Stimulated activated CD4-positive, alpha-beta T cell treated with anti-CD3 and anti-CD28 coated beads, Interleukin-12 subunit alpha, Interleukin-12 subunit beta, amount 100 ng/mL, for 4 hours (primary cell): ENCODE results near the gene KCNJ3.

Source experiments
- DNase-seq: peaks from one replicate; pipeline ENCODE4 v3.0.0-alpha.2; 2020

The KCNJ3 gene, protein sequence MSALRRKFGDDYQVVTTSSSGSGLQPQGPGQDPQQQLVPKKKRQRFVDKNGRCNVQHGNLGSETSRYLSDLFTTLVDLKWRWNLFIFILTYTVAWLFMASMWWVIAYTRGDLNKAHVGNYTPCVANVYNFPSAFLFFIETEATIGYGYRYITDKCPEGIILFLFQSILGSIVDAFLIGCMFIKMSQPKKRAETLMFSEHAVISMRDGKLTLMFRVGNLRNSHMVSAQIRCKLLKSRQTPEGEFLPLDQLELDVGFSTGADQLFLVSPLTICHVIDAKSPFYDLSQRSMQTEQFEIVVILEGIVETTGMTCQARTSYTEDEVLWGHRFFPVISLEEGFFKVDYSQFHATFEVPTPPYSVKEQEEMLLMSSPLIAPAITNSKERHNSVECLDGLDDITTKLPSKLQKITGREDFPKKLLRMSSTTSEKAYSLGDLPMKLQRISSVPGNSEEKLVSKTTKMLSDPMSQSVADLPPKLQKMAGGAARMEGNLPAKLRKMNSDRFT

DNA sequence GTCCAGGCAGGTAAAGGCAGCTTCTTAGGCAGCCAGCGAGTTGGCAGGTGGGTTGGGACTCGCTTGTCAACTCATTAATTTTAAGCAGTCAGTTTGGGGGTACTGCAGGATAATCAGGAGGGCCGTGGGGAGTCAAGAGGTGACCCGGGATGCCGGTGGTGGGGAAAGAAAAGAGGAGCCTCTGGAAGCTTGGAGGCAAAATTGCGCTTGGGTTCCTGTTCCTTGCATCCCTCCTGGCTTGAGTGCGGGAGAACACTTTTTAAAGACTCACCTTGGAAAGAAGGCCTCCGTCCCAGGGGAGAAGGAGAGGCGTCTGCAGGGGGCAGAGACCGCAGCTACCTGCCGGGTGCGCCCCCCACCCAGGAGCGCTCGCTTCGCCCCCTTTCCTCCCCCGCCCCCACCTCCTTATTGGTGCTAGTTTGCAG is at the start of gene KCNJ3:
Gene KCNJ3, plus strand, starts transcription at position 400 of the 425 bp plus-strand sequence. CDS start 81 bp downstream, outside the sequence.
- no peak for DNase-seq

DNA sequence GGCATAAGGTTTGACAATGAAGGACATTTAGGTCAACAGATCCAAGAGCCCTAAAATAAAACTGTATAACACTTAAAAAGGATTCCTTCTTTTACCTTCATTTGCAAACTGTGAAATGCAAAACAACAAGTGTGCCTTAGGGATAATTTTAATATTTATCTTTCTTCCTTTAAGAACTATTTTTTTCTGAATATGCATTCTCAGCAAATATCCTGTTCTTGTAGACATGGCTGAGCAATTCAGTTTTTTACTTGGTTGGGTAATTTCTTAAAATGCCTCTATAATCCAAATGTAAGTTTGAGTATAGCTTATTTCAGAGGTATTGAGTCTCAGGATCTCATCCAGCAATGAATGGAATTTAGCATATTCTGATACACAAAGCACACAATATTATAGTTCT is 43.0 kb upstream of the KCNJ3 start:
- DNase-seq = no peak

DNA sequence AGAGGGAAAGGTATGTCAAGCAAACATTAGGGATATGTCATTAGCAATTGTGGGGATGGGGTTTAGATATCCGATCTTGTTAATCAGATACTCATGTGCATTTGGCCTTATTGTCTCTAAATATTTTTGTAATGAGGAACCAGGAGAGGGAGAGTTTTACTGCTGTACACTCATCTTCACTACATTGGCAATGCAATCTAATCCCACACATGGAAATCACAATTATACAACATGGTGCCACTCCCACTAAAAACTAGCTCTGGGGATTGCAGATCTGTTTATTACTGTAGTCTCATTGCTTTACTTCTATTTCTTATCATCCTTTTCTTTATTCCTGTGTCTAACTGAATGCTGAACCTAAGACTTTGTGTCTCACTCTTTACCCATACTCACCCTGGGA is 39.6 kb upstream of the KCNJ3 start:
- no peak for DNase-seq

DNA sequence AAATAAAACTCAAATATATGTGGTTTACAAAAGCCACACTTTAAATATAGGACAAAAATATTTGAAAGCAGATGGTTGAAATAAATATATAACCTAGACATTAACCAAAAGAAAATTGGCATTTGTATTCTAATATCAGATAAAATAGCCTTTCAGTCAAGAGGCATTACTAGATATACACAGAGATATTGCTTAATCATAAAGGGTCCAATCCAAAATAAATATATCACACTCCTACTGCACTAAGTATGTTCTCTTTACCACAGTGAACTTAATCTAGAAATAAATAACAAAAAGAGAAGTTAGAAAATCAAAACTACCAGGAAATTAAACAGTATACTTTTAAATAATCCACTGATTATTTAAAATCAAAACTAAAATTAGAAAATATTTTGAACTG is 34.2 kb upstream of the KCNJ3 start:
- no peak for DNase-seq

DNA sequence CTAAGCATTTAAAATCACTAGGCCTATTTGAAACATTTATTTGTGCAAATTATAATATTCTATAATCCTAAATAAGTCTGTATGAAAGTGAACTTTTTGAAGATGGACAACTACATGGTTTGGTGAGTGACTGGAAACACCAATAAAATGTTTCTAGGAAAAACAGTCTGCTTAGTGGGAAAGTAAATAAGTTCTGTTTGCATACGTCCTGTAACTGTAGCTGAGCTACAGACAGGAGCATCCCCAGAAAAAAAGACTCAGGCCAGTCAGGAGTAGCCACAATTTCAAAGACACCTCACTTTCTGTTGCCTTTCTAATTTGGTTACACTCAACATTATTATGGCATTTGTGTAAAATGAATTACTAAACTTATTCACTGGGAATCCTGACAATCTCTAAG is 28.4 kb upstream of the KCNJ3 start:
- no peak for DNase-seq

DNA sequence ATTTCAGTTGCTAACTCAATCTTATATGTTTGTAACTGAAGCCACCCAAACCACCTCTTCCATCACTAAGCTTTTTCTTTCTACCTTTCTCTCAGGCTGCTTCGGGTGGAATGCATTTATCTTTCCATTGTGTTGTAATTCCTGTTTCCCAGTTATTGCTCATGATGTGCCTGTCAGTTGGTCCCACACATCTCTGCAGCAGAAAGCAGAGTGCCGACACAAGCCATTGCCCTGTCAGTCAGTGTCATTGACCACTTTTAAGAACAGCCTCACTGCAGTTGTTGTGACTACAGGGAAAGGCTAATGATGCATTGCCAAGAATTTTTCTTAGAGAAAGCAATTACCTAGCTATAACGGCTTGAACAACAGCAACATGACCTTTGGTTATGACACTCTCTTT is 24.8 kb upstream of the KCNJ3 start:
- DNase-seq = no peak

DNA sequence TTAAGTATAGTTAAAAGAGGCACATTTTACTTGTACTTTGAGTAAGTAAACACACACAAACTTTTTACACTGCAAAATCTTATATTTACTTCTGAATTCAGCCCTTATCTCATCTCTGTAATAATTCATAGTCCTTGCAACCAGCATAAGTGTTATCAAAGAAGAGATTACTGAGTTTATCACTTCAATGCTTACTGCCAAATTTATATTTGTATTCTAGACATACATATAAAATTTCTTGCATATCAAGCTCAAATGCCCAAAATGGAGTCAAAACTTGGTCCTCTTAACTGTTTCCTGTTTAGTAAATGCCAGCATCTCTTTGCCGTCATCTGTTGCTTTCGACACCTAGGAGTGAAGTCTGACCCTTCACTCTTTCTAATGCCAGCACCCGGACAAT is 21.1 kb upstream of the KCNJ3 start:
- DNase-seq = no peak

DNA sequence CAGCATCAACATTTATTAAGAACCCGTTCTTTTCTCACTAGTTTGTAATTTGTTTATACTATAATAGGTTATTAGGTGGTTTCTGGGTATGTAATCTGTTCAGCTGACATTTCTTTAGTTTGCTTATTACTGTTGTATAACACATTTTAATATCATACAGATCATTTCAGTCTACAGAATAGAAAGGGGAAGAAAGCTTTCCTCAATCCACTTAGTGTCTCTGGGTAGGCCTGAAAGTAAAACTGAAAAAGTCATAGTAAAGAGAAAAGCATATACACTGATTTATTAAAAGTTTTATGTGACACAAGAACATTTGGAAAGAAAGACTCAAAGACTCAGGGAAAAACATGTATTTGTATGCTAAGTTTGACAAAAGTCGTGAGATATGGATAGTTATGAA is 16.8 kb upstream of the KCNJ3 start:
- no peak for DNase-seq

DNA sequence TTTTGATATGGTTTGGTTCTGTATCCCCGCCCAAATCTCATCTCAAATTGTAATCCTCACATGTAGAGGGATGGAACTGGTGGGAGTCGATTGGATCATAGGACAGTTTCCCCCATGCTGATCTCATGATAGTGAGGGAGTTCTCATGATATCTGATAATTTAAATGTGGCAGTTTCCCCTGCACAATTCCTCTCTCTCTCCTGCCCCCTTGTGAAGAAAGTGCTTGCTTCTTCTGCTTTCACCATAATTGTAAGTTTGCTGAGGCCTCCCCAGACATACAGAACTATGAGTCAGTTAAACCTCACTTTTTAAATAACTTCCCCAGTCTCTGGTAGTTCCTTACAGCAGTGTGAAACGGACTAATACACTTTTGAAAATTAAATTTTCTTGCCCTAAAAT is 12.3 kb upstream of the KCNJ3 start:
- no peak for DNase-seq

DNA sequence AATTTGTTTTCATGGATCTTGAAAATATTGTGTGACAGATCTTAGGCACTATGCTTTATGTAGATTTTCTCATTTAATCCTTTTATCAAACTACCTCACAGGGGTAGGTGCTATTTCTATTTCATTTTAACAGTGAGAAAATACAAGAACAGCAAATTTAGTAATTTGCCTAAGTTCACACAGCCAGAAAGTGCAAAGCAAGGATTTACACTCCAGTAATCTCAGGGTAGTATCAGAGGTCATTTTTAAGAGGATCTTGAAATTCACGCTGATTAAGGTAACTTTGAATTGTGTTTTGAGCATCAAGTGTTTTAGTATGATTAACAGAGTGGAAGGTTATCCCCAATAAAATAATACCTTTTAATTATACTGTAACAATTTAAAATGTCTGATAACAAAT is 10.1 kb upstream of the KCNJ3 start:
- DNase-seq = no peak

DNA sequence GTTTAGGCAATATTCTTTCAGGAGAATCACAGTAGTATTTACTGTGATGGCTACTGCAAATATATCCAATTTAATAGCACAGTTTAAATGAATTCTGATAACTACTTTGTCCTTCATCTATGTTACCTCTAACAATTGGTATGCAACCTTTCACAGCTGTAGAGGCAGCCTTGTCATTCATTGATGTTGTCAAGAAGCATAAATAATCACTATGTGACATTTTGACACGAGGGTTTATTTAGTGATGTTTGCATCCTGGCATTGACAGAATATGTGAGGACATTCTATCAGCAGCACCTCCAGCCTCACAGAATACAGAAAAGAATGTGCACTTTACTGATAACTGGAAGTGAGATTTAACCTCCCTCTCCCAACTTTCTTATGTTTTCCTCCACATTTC is 9.3 kb upstream of the KCNJ3 start:
- no peak for DNase-seq

DNA sequence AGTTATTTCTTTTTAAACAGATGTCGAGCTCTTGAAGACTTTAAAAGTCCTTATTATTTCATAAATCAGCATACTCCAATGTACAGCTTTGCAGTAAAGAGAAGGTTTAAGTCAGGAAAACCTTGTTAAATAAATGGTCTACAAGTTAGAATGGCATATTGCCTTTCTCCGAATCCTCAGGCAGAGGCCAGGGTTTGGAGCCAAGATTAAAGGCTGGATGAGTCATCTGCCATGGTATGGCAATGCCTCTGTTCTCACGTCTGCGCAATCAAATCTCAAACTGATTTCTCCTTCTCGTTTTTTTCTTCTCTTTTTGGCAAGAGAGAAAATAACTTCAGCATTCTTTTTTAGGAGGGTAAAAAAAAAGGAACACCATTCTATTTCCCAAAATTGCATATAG is 5.6 kb upstream of the KCNJ3 start:
- no peak for DNase-seq

DNA sequence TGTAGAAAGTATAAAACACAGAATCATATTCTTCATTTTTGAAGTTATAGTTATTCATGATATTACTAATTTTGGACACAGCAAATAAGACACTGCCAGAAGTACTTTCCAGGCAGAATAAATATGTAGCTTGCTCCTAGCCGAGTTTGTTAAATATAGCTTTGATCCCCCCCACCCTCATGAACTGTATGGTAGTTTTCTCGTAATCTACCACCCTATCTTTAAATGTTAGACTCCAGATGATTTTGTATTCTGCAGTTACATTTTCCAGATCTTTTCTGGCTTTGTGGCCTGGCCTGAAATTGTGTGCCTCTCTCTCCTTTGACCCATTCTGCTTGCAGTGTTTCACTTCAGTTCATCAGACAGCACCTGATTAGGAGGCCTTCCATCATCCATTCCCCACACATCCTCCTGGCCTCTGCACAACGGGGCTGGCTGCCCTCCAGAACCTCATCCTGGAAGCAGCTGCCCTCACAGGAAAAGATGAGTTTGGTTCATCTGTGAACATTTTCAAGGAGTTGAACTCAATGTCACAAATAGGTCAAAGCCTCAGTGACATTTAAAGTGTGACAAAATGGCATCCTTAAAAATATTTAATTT is 4.7 kb upstream of the KCNJ3 start:
- no peak for DNase-seq

DNA sequence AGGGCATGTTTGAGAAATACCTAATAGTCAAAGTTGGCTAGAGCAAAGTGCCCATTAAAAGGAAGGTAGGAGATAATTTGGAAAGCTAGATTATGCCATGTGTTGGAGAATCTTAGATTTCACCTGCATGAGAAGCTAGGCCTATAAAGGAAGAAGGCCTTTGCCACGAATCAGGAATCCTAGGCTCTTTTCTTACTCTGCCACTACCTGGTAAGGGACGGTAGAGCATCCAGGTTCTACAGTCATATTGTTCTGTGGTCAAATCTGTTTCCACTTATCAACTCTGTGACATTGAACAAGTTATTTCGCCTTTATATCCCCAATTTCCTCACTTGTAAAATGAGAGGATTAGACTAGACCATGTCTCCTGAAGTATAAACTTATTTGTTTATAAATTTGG is 3.6 kb upstream of the KCNJ3 start:
- no peak for DNase-seq

DNA sequence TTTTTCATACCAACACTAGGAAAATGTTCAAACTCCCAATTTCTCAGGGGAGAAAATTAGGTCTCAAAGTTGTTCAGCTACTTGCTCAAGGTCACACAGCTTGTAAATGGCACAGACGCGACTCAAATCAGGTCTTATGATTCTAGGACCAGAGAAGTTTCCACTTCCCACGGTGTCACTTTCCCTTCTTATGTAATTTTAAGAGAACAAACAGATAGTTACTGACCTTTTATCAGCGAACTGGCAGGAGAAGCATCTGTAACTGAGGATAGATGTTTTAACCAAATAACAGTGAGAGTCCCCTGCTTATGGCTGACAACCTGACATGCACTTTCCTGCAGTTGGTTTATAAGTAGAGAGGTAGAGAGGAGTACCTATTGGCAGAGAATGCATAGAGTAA is 2.1 kb upstream of the KCNJ3 start:
- DNase-seq = no peak

DNA sequence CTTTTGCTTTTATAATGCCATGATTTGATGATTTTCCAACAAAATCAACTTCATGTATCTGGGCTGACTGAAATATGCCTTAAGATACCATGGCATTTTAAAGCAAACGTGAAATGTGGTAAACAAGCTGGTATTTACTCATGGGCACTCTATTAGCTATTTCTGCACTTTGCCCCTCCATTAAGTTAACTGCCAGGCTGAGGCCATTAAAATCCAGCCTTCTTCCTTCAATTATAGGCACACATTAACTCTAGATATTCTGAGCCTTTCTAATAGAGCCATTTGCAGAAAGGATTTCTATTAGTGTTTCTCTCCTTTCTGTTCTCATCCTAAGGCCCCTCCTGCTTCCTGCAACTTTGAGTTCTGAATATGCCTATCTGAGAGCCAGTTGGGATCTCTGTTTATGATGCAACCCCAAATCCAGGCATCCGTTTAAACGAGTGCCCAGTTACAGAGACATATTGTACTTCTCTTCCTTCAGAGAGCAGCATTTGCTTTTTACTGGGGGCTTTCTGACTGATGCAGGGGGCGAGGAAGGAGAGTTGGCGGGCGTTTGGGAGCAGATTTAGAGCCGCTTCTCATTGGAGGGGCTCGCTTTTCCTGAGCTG is 1.6 kb upstream of the KCNJ3 start:
- DNase-seq = no peak

DNA sequence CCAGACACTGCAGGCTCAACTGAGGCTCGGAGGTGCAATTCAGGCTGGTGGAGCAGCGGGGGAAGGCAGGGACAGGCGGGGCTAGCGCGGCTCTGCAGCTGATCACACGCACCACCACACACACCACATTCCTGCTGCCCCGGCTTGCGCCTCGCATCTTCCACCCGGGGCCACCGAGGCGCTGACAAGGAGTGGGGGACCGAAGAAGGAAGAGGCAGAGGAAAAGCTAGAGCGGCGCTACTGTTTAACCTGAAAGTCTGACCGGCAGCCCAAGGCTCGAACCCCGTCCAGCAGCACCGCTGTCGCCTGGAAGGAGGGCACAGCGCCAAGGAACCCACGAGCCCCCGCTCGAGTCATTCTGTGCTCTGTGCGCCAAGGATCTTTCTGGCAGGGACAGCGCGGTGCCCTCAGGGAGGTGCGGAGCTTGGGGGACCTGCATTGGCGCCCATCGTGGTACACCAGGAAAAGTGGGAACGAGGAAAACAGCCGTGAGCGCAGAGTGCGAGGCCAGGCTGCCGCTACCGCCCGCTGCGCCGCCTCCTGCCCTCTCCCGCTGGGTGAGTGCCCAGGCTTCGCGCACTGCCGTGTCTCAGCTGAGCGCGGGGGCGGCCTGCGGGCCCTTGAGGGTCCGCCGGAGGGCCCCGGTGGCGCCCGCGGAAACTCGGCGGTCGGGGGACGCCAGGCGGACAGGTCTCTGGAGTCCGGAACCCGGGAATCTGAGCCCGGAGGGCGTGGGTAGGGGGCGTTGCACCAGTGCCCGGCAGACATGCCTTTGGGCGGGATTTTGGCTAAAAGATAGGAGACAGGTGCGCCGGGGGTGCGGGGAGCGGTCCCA is 860 bp upstream of the KCNJ3 start:
- DNase-seq = no peak

DNA sequence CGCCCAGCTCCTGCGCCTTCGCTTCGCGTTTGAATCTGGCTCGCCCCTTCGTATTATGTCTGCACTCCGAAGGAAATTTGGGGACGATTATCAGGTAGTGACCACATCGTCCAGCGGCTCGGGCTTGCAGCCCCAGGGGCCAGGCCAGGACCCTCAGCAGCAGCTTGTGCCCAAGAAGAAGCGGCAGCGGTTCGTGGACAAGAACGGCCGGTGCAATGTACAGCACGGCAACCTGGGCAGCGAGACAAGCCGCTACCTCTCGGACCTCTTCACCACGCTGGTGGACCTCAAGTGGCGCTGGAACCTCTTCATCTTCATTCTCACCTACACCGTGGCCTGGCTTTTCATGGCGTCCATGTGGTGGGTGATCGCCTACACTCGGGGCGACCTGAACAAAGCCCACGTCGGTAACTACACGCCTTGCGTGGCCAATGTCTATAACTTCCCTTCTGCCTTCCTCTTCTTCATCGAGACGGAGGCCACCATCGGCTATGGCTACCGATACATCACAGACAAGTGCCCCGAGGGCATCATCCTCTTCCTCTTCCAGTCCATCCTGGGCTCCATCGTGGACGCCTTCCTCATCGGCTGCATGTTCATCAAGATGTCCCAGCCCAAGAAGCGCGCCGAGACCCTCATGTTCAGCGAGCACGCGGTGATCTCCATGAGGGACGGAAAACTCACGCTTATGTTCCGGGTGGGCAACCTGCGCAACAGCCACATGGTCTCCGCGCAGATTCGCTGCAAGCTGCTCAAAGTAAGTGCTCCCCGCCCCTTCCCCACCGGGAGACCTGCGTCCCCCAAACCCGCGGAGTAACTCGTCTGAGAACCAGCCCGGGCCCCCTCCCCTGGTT is 453 bp downstream of the KCNJ3 start:
- DNase-seq = no peak

DNA sequence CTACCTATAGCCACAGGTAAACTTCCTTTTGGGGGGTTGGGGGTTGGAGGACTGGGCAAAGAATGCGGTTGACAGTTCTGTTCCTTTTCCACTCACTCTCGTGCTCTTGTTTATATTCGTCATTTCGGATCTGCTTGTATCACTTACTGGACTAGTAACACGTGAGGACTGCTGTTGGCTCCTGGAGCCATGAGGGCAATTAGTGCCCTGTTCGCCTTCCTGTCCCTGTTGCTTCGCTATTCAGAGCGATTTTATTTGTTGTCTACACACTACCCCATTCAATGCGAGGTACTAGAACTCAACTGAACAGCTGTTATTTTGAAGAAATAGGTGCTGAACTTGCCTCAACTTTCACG is 1.1 kb downstream of the KCNJ3 start:
- no peak for DNase-seq

DNA sequence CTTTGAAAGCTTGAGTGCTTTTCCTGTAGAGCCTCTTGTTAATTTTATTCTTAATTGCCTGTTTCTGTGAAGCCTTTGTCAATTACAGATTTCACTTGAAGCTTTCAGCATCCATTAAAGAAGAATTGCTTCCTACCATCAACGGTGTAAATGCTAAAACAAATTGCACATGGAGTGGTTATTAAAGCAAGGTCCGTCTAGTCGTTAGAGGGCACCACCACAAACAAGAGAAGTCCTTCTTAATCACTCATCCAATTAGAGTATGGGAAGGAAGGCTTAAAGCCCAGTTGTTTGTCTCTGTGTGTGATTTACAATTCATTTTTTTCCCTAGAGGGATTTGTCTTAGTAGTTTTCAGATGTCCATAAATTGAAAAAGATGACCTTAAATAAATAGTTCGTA is 1.6 kb downstream of the KCNJ3 start:
- DNase-seq = no peak

DNA sequence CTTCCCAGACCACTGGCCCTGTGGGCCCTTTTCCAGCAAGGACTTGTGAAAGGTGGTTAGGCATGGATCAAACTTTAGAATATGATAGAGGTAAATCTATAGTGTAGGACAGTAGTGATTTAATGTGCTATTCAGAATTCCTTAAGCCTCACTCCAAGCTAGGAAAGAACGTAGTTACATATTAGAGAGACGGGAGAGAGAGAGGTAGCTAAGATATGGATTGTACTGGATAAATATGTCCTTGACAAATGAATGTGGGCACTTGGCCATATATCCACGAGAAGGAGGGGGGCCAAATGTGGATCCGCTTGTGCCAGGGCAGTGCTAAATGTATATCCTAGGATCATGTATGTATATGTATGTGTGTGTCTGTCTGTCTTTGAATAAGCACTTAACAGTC is 6.5 kb downstream of the KCNJ3 start:
- no peak for DNase-seq

DNA sequence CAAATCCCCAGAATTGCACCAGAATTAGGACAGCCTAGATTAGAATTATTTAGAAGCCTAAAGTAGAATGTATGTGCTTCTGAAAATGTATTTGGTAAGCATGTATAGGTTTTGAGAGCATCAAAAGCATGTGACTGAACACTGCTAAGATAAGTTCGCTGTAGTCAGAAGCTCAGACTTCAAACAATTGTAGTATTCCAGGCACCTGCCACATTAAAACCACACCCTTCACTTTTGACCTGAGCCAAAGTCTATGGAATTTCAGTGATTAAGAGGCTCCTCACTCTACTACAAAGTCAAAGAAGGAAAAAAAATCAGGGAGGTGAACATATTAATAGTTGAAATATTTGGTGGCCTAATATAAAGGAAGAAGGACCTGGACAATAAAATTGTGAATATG is 8.2 kb downstream of the KCNJ3 start:
- no peak for DNase-seq
